BLaER1 treated with 17β-estradiol and CSF1 and Interleukin-3, amounts not matched to agents 10 nM and 100 nM (cell line): ENCODE results near the gene PFKFB1.
"Not testable (repeated sequence)": the region's sequence is repeated elsewhere in the genome, so short reads cannot be mapped to it uniquely, and the experiment has no call there.

Experiments
- H3K27ac ChIP-seq, 11 experiments: shearing (Covaris generic); formaldehyde crosslinking; 2 replicates each; pipeline ENCODE4 v1.8.1; 2022
- H3K27me3 ChIP-seq, 11 experiments: shearing (Covaris generic); formaldehyde crosslinking; 2 replicates each; pipeline ENCODE4 v1.8.1; 2022
- H3K36me3 ChIP-seq, 11 experiments: shearing (Covaris generic); formaldehyde crosslinking; 2 replicates each; pipeline ENCODE4 v1.8.1; 2022
- H3K4me1 ChIP-seq, 10 experiments: shearing (Covaris generic); formaldehyde crosslinking; 2 replicates each; pipeline ENCODE4 v1.8.1; 2022
- H3K4me2 ChIP-seq, 11 experiments: shearing (Covaris generic); formaldehyde crosslinking; 2 replicates each; pipeline ENCODE4 v1.8.1; 2022
- H3K4me3 ChIP-seq, 10 experiments: shearing (Covaris generic); formaldehyde crosslinking; 2 replicates each; pipeline ENCODE4 v1.8.1; 2022
- H3K9ac ChIP-seq, 11 experiments: shearing (Covaris generic); formaldehyde crosslinking; 2 replicates each; pipeline ENCODE4 v1.8.1; 2022
- H3K9me3 ChIP-seq, 11 experiments: shearing (Covaris generic); formaldehyde crosslinking; replicated peaks in 1 of 11; 2 replicates each; pipeline ENCODE4 v1.8.1; 2022
- H4K20me1 ChIP-seq, 11 experiments: shearing (Covaris generic); formaldehyde crosslinking; 2 replicates each; pipeline ENCODE4 v1.8.1; 2022
- Cebpa-rat ChIP-seq, 11 experiments: shearing (Covaris generic); IDR thresholded peaks; 2 replicates each; pipeline ENCODE4 v1.8.1; 2022

PFKFB1 gene

DNA sequence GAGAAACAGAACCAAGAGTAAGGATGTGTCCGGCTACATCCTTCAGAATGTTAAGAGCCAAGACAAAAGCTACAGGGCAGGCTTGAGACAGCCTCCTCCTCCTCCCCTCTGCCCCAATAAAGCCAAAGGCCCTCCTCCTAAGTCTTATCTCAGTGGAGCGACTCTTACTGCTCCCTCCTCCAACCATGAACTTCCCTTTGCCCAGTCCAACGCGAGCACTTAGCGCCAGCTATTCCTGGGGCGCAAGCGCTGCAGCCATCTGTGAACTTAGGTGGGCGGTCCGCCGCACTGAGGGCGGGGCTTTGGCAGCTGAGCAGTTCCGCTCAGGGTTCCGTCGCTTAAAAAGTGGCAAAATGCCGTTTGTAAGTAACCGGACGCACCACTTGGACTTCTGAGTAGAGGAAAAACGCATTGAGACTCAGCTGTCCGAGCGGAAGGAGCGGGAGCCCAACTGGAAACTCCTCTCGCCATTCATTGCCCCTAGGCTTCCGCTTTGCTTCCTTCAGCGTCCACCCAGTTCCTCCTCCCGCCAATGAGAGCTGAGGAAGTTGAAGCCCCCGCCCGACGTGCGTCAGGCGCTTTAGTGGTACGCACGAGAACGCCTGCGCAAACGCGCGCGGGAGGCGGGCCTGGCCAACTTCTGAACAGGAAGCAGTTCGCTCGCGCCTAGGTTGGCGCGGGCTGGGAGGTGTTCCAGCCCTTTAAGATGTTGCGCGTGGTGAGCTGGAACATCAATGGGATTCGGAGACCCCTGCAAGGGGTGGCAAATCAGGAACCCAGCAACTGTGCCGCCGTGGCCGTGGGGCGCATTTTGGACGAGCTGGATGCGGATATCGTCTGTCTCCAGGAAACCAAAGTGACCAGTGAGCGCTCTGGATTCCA lies 6.0 kb upstream of the PFKFB1 start, which contains the start of gene APEX2:
Gene APEX2, plus strand, starts transcription at position 647 of the 882 bp plus-strand sequence. Its CDS starts 60 bp downstream, at position 707.
- Histone ChIP-seq H3K4me1 (peaks cover 9 to 34% (median 15%) of the 10 kb centered on the region in 10 experiments; a peak in 17 of 20 replicates), H3K36me3 (peaks cover 16 to 35% (median 29%) of the 10 kb centered on the region in 11 experiments), H4K20me1 (peaks cover 0 to 11% (median 0%) of the 10 kb centered on the region in 11 experiments; a peak in 3 of 22 replicates), H3K9me3 (peaks cover 0 to 9% (median 0%) of the 10 kb centered on the region in 11 experiments; a peak in 3 of 22 replicates), H3K4me3 (peak within 1 kb of the TSS; percentile 62 to 76 (median 72)), H3K27ac (peak within 1 kb of the TSS; percentile 83 to 93 (median 89)), H3K27me3 (peaks cover 89 to 100% (median 98%) of the 10 kb centered on the region in 11 experiments), H3K4me2 (peak within 1 kb of the TSS; percentile 51 to 77 (median 74)), H3K9ac (peak within 1 kb of the TSS; percentile 76 to 89 (median 86))
- no peak for TF ChIP-seq Cebpa-rat (IDR thresholded peaks at IDR 0.05)

DNA sequence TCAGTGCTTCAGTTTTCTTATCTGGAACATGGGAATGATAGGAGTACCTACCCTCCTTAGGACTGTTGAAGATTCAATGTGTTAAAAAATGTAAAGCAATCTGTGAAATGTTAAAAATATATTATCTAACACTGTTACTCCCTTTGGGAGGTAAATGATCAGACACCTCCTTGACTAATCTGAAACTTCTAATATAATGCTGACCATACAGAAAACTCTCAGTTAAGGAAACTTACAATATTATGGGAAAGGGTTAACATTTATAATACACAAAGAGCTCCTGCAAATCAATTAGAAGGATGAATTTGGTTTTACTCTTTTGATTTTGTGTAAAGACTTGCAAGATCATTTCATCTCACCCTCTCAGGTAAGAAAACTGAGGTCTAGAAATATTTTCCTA lies 1.6 kb upstream of the PFKFB1 start:
- Histone ChIP-seq H3K4me1 (peaks cover 3 to 21% (median 10%) of the 10 kb centered on the region in 10 experiments; a peak in 13 of 20 replicates), H3K4me2 (peak overlapping the region in 1 of 11 experiments; percentile 48; a peak in 3 of 22 replicates), H3K27ac (no peak overlapping the region), H3K9me3 (peaks cover 0 to 9% (median 0%) of the 10 kb centered on the region in 11 experiments; a peak in 3 of 22 replicates), H4K20me1 (peaks cover 0 to 11% (median 0%) of the 10 kb centered on the region in 11 experiments; a peak in 2 of 22 replicates), H3K36me3 (no peaks in the 10 kb centered on the region), H3K9ac (no peak overlapping the region), H3K4me3 (no peak overlapping the region), H3K27me3 (peaks cover 91 to 100% (median 100%) of the 10 kb centered on the region in 11 experiments)
- no peak for TF ChIP-seq Cebpa-rat (IDR thresholded peaks at IDR 0.05)

DNA sequence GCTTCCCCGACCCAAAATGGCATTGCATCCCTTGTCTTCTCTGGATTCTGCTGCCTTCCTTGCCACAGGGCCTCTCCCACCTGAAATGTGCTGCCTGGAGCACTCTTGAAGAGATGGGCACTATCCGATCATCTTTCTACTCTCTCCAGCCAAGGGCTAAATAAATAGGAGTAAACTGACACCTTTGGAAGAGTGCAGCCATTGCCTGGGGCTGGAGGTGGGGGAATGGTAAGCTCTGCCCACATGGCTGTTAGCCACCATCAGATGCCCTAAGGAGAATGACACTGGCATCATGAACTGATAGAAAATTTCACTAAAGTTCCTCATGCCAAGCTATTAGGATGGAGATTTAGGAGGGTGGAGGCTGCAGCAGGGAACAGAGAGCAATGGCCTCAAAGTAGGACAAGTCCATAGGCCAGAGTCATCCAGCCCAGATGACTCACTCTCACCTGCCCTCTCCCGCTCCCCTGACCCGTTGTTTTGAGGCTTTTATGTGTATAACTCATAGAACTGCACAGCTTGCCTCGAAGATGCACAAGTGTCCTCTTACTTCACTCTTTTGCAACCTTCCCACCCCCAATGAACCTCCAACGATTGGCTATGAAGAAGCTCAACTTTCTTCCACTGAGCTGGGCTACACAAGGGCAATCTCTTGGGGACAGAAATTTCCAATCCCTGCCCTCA lies 822 bp upstream of the PFKFB1 start:
- Histone ChIP-seq H4K20me1 (peaks cover 0 to 11% (median 0%) of the 10 kb centered on the region in 11 experiments; a peak in 2 of 22 replicates), H3K4me1 (peaks cover 3 to 21% (median 10%) of the 10 kb centered on the region in 10 experiments; a peak in 13 of 20 replicates), H3K27ac (no peak overlapping the region), H3K9me3 (peaks cover 0 to 2% (median 0%) of the 10 kb centered on the region in 11 experiments; a peak in 2 of 22 replicates), H3K27me3 (peaks cover 95 to 100% (median 99%) of the 10 kb centered on the region in 11 experiments), H3K4me3 (no peak overlapping the region), H3K9ac (no peak overlapping the region), H3K4me2 (peak overlapping the region in 7 of 11 experiments; percentile 0 to 48 (median 19); a peak in 11 of 22 replicates), H3K36me3 (no peaks in the 10 kb centered on the region)
- no peak for TF ChIP-seq Cebpa-rat (IDR thresholded peaks at IDR 0.05)

DNA sequence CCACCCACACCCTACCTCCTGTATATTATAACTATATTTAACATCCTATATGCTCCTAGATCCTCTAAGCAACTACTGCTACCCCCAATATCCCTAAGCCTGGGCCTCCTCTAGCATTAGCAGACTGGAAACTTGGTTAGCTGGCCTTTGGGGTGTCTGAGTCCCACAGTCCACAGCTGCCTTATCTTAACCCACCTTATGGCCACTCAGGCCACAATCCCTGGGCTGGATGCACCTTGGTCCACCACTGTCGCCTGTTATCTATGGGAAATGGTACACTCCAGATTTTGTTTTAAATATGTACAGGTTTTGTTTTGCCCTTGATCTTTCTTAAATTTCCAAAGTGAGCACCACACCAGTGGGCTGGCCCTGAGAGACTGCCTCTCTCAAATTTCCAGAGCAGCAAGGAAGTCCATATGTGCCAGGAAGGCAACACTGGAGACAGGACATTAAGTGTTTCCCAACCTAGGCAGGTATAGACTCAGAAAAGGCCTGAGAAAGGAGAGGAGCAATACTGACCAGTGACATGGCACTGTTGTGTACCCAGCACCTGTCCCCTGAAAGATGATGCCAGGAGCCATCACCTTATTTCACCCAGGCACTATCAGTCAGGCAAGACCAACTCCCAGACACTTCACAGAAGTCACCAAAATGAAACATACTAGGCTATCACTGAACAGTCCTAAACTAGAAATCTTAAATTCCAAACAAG lies 921 bp downstream of the PFKFB1 start:
- Histone ChIP-seq H3K27me3 (peaks cover 96 to 100% (median 99%) of the 10 kb centered on the region in 11 experiments), H3K27ac (no peak overlapping the region), H3K9me3 (no peaks in the 10 kb centered on the region), H3K4me1 (peaks cover 0 to 14% (median 4%) of the 10 kb centered on the region in 10 experiments; a peak in 6 of 20 replicates), H3K4me3 (no peak overlapping the region), H3K9ac (no peak overlapping the region), H3K36me3 (no peaks in the 10 kb centered on the region), H3K4me2 (no peak overlapping the region), H4K20me1 (peaks cover 0 to 5% (median 0%) of the 10 kb centered on the region in 11 experiments; a peak in 1 of 22 replicates)
- no peak for TF ChIP-seq Cebpa-rat (IDR thresholded peaks at IDR 0.05)

DNA sequence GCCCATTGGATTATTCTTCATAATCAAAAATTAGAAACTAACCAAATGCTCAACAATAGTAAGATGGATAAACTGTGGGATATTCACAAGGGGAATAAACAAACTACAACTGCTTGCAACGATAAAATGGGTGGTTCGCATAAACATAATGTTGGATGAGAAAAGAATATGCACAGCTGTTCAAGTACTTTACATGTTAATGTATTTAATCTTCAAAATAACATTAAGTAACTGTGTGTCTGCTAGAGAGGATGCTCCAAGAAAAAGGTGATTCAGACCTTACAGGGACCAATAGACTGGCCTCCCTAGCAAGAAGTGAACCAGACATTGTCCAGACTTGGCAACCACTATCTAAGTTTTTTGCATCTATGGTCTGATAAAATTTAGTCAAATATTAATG lies 2.3 kb downstream of the PFKFB1 start:
- H3K9ac ChIP-seq: no peak overlapping the region
- H4K20me1 ChIP-seq: no peaks in the 10 kb centered on the region
- peaks cover 0 to 14% (median 4%) of the 10 kb centered on the region in 10 experiments; a peak in 6 of 20 replicates for H3K4me1 ChIP-seq
- H3K36me3 ChIP-seq: no peaks in the 10 kb centered on the region
- no peak overlapping the region for H3K4me2 ChIP-seq
- no peak overlapping the region for H3K27ac ChIP-seq
- no peaks in the 10 kb centered on the region for H3K9me3 ChIP-seq
- no peak for TF ChIP-seq Cebpa-rat (IDR thresholded peaks at IDR 0.05)
- H3K4me3 ChIP-seq: no peak overlapping the region
- H3K27me3 ChIP-seq: peaks cover 88 to 100% (median 96%) of the 10 kb centered on the region in 11 experiments

DNA sequence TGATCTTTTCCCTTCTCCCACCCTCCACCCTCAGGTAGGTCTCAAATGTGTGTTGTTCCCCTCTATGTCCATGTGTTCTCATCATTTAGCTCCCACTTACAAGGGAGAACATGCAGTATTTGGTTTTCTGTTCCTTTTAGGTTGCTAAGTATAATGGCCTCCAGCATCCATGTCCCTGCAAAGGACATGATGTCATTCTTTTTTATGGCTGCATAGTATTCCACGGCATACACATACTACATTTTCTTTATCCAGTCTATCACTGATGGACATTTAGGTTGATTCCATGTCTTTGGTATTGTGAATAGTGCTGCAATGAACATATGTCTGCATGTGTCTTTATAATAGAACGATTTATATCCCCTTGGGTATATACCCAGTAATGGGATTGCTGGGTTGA lies 10.7 kb downstream of the PFKFB1 start:
- H3K4me3 ChIP-seq, H3K27ac ChIP-seq, H4K20me1 ChIP-seq, H3K4me2 ChIP-seq, H3K36me3 ChIP-seq, H3K4me1 ChIP-seq, H3K9ac ChIP-seq: not testable (repeated sequence)
- H3K9me3 ChIP-seq: peaks cover 8 to 18% (median 14%) of the 10 kb centered on the region in 11 experiments; a peak in 19 of 22 replicates
- H3K27me3 ChIP-seq: peaks cover 59 to 97% (median 86%) of the 10 kb centered on the region in 11 experiments

DNA sequence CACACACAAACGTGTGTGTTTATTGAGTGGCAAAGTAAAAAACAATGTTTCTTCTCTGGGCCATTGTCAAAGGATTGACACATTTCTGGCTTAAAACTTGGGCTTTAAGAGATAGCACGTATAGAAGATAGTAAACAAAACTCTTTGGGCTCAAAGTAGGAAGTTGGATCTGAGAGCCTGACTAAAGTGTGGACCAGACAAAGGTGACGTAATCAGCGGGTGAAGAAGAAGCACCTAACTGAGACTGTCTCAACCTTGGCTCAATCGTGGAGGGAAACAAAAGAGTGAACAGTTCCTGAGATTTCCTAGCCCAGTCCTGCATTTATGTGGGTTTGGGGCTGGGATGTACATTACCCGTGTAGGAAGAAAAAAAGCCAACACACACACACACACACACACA lies 13.7 kb downstream of the PFKFB1 start:
- H3K9me3 ChIP-seq: peaks cover 8 to 18% (median 14%) of the 10 kb centered on the region in 11 experiments; a peak in 19 of 22 replicates
- H3K4me2 ChIP-seq: no peak overlapping the region
- H3K27ac ChIP-seq: no peak overlapping the region
- TF ChIP-seq Cebpa-rat (IDR thresholded peaks at IDR 0.05): no peak
- H3K36me3 ChIP-seq: no peaks in the 10 kb centered on the region
- H3K4me1 ChIP-seq: no peaks in the 10 kb centered on the region
- H3K27me3 ChIP-seq: peaks cover 60 to 94% (median 84%) of the 10 kb centered on the region in 11 experiments
- H3K4me3 ChIP-seq: no peak overlapping the region
- H4K20me1 ChIP-seq: no peaks in the 10 kb centered on the region
- H3K9ac ChIP-seq: no peak overlapping the region

DNA sequence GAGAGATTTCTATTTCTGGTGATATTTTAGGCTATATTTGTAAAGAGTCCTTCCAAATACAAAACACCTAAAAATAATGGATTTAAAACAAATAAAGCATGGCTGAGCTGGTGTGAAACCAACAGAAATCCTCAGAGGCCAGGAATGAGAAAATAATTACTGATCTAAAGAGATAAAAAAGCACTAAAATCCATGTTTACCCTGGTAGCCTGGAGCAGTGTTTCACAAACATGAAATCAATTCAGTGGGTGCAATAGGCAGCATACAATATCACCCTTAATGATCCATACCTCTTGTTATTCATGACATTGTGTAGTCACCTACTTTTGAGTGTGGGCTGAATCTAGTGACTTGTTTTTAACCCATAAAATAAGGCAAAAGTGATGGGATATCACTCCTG lies 14.6 kb downstream of the PFKFB1 start:
- Histone ChIP-seq H3K4me2 (no peak overlapping the region), H3K9me3 (peaks cover 8 to 21% (median 12%) of the 10 kb centered on the region in 11 experiments; a peak in 19 of 22 replicates), H3K27me3 (peaks cover 60 to 94% (median 84%) of the 10 kb centered on the region in 11 experiments), H3K4me3 (no peak overlapping the region), H3K4me1 (no peaks in the 10 kb centered on the region), H3K27ac (no peak overlapping the region), H3K9ac (no peak overlapping the region), H4K20me1 (no peaks in the 10 kb centered on the region), H3K36me3 (no peaks in the 10 kb centered on the region)
- no peak for TF ChIP-seq Cebpa-rat (IDR thresholded peaks at IDR 0.05)
